ENCODE results near the gene SELENOM.

The SELENOM gene

DNA sequence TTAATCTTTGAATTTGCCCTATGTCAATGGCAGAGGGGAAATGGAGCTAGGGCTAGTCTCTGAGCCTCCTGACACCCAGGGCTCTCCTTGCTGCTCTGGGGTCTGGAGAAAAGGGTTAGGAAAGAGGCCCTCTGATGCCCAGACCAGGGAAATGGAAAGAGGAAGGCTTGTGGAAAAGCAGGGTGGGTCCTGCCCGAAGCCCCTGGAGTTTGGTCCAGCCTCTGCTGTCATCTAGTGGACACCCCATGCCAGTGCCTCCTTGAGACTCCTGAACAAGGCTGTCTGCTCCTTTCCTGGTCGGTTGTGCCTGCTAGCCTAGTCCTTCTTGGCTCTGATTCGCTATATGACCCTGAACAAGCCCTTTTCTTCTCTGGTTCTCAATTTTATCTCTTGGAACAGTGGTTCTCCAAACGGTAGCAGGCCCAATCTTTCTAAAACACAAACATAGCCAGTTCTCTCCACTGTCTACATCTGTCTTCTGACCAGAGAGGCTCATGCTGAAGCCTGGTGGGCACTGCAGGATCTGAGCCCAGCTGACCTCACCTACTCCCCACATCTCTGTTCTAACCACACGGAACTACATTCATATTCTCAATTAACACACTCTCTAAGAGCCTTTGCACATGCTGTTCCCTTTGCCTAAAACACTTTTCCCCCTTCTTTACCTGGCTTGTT, 41.7 kb upstream of the SELENOM start:
- peak; percentile 99 for TF ChIP-seq CTCF (conservative IDR thresholded peaks at IDR 0.05; ENCODE audit: low read depth, low read length)
- peak; percentile 39 for DNase-seq (ENCODE audit: low read depth)

DNA sequence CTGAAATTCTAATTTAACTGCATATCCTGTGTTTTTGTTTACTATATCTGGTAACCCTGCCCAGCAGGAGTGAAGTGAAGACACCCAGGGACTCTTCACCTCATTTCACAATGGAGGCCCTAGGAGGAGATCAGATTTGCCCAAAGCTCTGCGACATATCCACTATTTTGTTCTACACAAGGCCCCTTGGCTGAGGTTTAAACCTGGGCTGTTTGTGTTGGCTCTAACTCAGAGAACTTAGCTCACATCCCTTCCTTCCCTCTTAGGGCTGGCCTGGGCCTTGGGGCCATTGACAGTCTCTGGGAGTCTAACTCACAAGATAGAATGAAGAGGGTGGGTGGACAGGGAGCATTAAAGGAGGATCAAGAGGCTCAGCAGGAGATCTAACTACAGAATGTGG, 41.1 kb upstream of the SELENOM start:
- DNase-seq (ENCODE audit: low read depth), result no peak
- H3K4me3 ChIP-seq (ENCODE audit: low read length), result no peak overlapping the region
- TF ChIP-seq CTCF (conservative IDR thresholded peaks at IDR 0.05; ENCODE audit: low read depth, low read length), result no peak

More for the DNA sequence above, 41.7 kb upstream of the SELENOM start:
- H3K4me3 ChIP-seq (ENCODE audit: low read length), result no peak overlapping the region

DNA sequence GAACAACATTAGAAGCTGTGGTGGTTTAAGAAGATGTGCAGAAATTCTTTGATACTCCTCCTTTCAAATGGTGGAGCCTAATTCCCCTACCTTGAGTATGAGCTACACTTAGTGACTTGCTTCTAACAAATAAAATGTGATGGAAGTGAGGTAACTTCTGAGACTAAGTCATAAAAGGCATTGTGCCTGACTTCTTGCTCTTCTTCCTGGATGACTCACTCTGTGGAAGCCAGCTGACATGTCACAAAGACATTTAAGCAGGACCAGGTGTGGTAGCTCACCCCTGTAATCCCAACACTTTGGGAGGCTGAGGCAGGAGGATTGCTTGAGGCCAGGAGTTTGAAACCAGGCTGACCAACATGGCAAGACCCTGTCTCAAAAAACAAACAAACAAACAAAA, 36.9 kb upstream of the SELENOM start:
- H3K4me3 ChIP-seq (ENCODE audit: low read length), result no peak overlapping the region
- no peak for DNase-seq (ENCODE audit: low read depth)
- TF ChIP-seq CTCF (conservative IDR thresholded peaks at IDR 0.05; ENCODE audit: low read depth, low read length), result no peak

GRCh38 chr22:31143537-31143936, 36.2 kb upstream of the SELENOM start:
- DNase-seq (ENCODE audit: low read depth), result no peak
- no peak for TF ChIP-seq CTCF (conservative IDR thresholded peaks at IDR 0.05; ENCODE audit: low read depth, low read length)

GRCh38 chr22:31143038-31143437, 35.7 kb upstream of the SELENOM start:
- TF ChIP-seq CTCF (conservative IDR thresholded peaks at IDR 0.05; ENCODE audit: low read depth, low read length), result no peak
- H3K4me3 ChIP-seq (ENCODE audit: low read length), result no peak overlapping the region
- no peak for DNase-seq (ENCODE audit: low read depth)

More at GRCh38 chr22:31143537-31143936, 36.2 kb upstream of the SELENOM start:
- no peak overlapping the region for H3K4me3 ChIP-seq (ENCODE audit: low read length)

DNA sequence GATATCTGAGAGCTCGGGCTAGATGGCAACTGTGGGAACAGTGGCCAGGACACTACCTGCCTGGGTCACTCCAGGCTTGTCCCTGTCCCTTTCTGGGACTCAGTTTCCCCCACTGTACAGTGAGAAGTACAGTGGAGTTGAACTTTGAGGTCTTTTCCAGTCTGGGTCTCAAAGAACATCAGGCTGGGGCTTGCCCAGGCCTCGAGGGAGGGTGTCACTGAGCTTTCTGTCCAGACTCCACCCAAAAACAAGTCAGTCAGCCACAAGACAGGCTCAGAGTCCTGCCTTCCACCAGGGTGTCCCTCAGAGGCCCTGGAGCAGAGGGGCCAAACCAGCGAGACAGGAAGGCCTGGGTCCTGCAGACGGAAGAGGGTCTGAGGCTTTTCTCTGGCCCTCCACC, 34.9 kb upstream of the SELENOM start:
- no peak for TF ChIP-seq CTCF (conservative IDR thresholded peaks at IDR 0.05; ENCODE audit: low read depth, low read length)
- no peak overlapping the region for H3K4me3 ChIP-seq (ENCODE audit: low read length)
- DNase-seq (ENCODE audit: low read depth), result no peak

- DNase-seq (ENCODE audit: low read depth), result no peak
- no peak for TF ChIP-seq CTCF (conservative IDR thresholded peaks at IDR 0.05; ENCODE audit: low read depth, low read length)
- no peak overlapping the region for H3K4me3 ChIP-seq (ENCODE audit: low read length)
Measured at GRCh38 chr22:31141551-31141950, 34.2 kb upstream of the SELENOM start.

Data from retinal pigment epithelial cell (primary cell).